ENCODE data around the gene UGGT2.

Gene UGGT2

DNA sequence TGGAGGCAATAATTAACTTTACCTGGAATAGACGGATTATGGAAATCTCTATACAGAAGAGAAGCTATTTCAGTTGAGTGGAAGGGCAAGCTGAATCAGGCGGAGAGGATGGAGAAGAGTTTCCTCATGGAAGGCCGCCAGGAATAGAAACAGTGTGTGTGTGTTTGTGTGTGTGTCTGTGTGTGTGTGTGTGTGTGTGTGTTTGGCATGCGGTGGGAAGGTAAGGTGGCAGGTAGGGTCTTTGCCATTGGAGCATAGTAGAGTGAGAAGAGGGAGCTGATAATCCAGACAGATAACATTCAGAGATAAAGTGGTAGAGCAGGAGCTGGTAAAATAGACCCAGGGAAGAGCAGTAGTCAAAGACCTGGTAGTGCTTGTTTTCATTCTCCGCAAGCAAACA lies 27.5 kb upstream of the UGGT2 start:
- ChIA-PET POLR2A (no interaction called here), CTCF (no interaction called here)
- H3K4me3 ChIP-seq (ENCODE audit: low read depth, low read length): no peak overlapping the region
- TF ChIP-seq, protein P1, sequence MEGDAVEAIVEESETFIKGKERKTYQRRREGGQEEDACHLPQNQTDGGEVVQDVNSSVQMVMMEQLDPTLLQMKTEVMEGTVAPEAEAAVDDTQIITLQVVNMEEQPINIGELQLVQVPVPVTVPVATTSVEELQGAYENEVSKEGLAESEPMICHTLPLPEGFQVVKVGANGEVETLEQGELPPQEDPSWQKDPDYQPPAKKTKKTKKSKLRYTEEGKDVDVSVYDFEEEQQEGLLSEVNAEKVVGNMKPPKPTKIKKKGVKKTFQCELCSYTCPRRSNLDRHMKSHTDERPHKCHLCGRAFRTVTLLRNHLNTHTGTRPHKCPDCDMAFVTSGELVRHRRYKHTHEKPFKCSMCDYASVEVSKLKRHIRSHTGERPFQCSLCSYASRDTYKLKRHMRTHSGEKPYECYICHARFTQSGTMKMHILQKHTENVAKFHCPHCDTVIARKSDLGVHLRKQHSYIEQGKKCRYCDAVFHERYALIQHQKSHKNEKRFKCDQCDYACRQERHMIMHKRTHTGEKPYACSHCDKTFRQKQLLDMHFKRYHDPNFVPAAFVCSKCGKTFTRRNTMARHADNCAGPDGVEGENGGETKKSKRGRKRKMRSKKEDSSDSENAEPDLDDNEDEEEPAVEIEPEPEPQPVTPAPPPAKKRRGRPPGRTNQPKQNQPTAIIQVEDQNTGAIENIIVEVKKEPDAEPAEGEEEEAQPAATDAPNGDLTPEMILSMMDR (IDR thresholded peaks at IDR 0.05; ENCODE audit: insufficient read depth, low read length, missing control alignments): no peak
- no peak for DNase-seq (ENCODE audit: low read depth, low spot score)

DNA sequence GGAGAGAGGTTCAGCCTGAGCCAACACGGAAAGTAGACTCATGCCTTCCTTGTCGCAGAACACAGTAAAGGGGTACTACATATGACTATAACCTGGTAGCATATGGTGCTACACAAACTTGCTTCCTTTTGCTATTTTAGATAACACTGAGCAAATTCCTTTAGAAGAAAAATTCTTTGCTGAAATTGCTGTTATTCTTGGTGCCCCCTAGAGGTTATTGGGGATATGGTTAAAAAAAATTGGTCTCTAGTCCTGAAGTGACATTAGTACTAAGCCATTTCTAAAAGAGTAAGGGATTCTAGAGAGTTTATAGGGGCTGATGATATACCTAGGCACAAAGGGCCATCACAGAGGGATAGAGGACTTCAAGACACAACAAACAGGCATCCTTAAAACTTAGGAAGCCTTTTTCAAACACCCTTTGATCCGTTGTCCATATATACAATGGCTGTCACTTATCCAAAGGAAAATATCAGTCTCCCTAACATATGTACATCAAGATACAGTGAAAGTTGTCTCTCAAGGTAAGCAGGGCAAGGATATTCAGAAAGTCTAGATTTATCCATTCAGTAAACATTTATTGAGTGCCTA lies 22.8 kb upstream of the UGGT2 start:
- TF ChIP-seq, protein P1 (IDR thresholded peaks at IDR 0.05; ENCODE audit: insufficient read depth, low read length, missing control alignments): peak; percentile 35
- ChIA-PET POLR2A (no interaction called here), CTCF (interaction anchor here (1.0 to 1.7 kb wide), 5 partner anchors 9 to 56 kb away, joined by 3 to 10 read pairs (median 7); no protein-coding TSS in a partner anchor)
- DNase-seq (ENCODE audit: low read depth, low spot score): no peak
- no peak overlapping the region for H3K4me3 ChIP-seq (ENCODE audit: low read depth, low read length)

DNA sequence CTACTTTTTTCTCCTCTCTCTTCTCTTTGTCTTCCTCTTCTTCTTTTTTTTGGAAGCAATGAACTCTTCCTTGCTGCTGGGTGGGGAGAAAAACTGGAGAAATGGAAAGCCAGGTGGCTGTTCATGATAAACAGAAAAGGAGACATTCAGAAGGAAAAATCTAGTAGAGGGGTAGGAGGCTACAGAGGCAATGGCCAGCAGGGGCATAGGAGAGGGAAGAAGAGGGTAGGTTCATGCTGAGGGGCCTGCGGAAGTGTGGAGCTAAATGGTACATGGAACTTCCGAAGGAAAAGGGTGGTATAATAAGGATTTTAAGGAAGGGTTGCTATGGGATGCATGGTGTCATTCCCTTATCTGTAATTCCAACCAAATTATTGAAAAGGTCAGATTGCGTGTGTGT lies 19.2 kb upstream of the UGGT2 start:
- ChIA-PET CTCF (no interaction called here), POLR2A (no interaction called here)
- DNase-seq (ENCODE audit: low read depth, low spot score): no peak
- no peak overlapping the region for H3K4me3 ChIP-seq (ENCODE audit: low read depth, low read length)
- TF ChIP-seq, protein P1 (IDR thresholded peaks at IDR 0.05; ENCODE audit: insufficient read depth, low read length, missing control alignments): no peak

DNA sequence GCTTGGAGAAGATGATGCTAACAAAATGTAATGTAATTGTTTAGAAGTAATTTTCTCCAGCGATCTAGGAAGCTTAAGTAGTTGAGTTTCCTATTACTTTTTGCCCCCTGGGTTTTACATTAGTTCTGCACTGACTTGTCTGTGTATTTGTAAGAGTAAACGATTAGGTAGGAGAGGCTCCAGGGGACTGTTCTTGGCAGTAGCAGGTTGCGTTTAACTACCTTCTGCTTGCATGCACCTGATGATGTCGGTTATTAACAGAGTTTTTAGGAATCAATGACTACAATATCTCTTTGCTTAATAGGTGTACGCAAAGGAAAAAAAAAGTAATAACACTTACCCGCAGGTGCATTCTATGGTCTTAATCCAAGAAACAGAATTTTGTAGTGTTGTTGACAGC lies 18.3 kb upstream of the UGGT2 start:
- ChIA-PET POLR2A (no interaction called here), CTCF (interaction anchor here (1.0 to 1.3 kb wide), 2 partner anchors 10 to 14 kb away, joined by 3 to 5 read pairs; no protein-coding TSS in a partner anchor)
- TF ChIP-seq, protein P1 (IDR thresholded peaks at IDR 0.05; ENCODE audit: insufficient read depth, low read length, missing control alignments): no peak
- no peak for DNase-seq (ENCODE audit: low read depth, low spot score)
- H3K4me3 ChIP-seq (ENCODE audit: low read depth, low read length): no peak overlapping the region

DNA sequence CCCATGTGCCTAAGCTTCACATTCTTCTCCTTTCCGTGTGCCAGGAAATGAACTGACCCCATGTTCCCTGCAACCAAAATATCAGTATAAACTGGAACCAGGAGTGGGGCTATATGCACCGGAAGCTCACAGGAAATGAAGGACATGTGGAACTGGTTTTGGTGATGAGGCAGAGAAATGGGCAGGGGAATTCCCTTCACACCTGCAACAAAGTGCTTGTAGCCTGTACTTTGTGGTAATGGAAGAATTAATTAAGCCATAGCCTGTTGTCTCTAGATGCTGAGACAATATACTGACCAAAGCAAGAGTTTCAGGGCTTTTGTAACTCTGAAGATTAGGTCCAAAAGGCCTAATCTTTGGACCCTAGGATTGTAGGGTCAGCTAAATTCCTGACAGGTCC lies 15.5 kb upstream of the UGGT2 start:
- no peak overlapping the region for H3K4me3 ChIP-seq (ENCODE audit: low read depth, low read length)
- CTCF ChIA-PET: interaction anchor here (2.2 kb wide), 1 partner anchor 11 kb away, joined by 11 read pairs; no protein-coding TSS in a partner anchor
- TF ChIP-seq, protein P1 (IDR thresholded peaks at IDR 0.05; ENCODE audit: insufficient read depth, low read length, missing control alignments): no peak
- POLR2A ChIA-PET: no interaction called here
- no peak for DNase-seq (ENCODE audit: low read depth, low spot score)

DNA sequence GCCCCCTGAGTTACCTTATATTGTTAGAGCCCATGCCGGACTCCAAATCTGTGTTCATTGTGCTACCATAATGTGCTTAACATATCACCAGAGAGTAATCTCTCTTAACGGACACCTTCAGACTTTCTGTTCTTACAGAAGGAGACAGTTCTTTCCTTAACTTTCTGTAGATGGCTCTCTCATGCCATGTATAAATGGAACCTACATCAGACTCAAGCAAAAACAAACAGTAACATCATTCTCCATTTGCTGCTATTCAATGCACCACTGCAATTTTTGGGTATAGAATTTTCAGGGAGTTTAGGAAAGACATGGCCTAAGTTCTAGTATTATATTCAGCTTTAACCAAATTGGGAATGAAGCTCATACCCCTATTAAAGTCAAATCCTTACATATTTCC lies 12.6 kb upstream of the UGGT2 start:
- POLR2A ChIA-PET: no interaction called here
- DNase-seq (ENCODE audit: low read depth, low spot score): no peak
- TF ChIP-seq, protein P1 (IDR thresholded peaks at IDR 0.05; ENCODE audit: insufficient read depth, low read length, missing control alignments): no peak
- CTCF ChIA-PET: interaction anchor here (2.0 kb wide), 1 partner anchor 10 kb away, joined by 8 read pairs; no protein-coding TSS in a partner anchor
- H3K4me3 ChIP-seq (ENCODE audit: low read depth, low read length): no peak overlapping the region

Data from AG04449 (cell line).